HG03571 (cell line): ENCODE measurements around the gene ATP7B.
"Not testable (repeated sequence)": the region's sequence is repeated elsewhere in the genome, so short reads cannot be mapped to it uniquely, and the experiment has no call there.

Source experiments
- ATAC-seq: cut with Tn5 transposase; IDR thresholded peaks from one replicate; pipeline ENCODE4 v1.9.1; 2021; ENCODE audit not compliant: unreplicated experiment

The ATP7B gene

DNA sequence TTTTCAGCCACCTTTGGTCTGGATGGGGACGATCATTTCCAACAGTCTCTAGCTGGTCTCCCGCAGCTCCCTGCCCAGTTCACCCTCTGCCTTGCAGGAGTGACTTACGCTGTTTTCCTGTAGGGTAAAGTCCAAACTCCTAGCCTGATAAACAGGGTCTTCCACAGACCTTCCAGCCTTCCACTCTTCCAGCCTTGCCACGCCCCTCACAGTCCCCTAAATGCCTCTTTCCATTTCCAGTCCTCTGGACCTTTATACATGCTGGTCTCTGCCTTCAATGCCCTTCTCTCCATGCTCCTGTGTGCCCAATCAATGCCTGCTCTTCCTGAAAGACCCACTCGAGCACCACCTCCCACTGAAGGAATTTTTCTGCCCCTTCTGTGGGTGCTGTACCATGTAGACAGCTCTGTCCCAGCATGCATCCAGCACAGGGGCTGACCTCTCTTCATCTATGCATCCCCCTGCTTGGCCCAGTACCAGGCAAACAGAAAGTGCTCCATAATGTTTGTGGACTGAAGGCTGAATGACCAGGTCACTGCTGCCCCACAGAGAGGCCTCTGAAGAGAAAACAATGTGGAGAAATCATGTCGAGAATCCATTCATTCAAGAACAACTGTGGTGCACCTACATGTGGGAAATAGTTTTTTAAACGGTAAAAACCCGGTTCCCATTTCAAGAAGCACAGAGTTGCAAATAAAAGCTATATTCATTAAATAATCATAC lies 4.6 kb downstream of the ATP7B start:
- ATAC-seq, result no peak

DNA sequence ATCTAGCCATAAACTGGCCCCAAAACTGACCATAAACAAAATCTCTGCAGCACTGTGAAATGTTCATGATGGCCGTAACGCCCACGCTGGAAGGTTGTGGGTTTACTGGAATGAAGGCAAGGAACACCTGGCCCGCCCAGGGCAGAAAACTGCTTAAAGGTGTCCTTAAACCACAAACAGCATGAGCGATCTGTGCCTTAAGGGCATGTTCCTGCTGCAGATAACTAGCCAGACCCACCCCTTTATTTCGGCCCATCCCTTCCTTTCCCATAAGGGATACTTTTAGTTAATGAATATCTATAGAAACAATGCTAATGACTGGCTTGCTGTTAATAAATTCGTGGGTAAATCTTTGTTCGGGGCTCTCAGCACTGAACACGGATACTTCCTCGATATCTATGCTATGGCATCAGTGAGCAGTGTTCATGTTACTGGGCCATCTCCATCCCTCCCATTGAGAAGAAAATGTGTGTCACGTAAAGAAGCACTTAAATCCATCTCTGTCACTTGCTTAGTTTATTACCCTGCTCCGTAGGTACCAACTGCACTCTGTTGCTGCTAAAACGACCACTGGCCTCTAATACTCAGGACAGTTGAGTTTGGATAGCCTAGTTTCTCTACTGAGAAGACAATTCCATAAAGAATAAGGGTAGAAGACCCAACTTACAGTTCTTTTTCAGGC lies 5.3 kb downstream of the ATP7B start:
- no peak for ATAC-seq

GRCh38 chr13:52004511-52005170 lies 6.6 kb downstream of the ATP7B start:
- no peak for ATAC-seq

DNA sequence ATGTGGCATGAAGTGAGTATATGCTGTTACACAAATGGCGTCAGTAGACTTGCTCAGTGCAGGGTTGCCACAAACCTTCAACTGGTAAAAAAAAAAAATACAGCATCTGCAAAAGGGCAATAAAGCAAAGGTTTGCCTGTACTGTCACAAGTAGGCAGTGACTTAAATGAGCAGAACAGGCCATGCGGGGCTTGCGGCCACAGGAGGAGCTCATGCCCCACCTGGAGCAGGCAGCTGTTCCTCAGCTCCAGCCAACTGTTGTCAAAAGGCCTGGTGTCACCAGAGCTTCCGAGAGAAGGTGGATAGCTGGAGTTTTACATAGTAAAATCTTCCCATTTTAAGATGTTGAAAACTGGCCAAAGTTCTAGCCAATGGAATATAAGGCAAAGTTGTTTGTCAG lies 7.7 kb downstream of the ATP7B start:
- no peak for ATAC-seq

DNA sequence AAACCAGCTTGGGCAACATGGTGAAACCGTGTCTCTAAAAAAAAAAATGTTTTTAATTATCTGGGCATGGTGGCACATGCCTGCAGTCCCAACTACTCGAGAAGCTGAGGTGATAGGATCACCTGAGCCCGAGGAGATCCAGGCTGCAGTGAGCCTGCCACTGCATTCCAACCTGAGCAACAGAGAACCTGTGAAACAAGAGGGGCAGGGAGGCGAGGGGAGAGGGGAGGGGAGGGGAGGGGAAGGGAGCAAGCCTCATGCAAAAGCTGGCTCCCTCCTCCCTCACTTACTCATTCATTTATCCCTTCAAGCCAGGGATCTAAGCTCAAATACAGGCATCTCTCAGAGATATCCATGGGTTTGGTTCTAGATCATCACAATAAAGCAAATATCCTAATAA lies 8.9 kb downstream of the ATP7B start:
- no peak for ATAC-seq

DNA sequence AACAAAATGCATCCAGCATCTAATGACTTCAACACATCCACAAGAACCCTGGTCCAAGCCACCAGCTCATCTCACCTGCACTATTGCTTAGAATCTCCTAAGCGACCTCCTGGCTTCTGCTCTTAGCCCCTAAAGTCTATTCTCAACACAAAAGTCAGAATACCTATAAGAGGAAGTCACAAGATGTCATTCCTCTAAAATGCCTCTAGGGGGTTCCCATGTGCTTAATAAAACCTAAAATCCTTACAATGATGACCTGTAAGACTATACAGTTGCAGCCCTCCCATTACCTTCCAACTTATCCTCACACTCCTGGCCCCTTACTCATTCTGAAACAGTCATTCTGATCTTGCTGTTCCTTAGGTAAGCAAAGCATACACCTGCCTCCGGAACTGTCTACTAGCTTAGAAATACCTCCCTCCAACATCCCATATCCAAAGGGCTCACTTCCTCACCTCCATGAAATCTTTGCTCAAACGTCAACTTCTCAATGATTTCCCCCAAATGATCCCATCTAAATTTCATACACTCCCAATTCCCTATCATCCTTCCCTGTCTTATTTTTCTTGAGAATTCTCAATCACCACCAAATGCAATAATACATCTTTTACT lies 10.0 kb downstream of the ATP7B start:
- peak; percentile 85 for ATAC-seq

DNA sequence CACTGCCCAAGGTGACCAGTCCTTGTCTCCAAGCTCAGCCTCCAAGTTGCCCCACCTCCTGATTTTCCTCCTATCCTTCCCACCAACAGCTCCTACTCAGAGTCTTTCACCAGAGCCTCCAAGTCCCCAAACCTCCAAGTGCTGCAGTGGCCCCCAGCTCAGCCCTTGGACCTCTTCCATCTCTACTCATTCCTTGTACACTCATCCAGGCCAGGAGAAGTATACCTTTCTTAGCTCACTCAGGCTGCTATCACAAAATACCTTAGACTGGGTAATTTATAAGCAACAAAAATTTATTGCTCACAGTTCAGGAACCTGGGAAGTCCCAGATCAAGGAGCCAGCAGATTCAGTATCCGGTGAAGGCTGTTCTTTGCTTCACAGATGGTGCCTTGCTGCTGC lies 11.3 kb downstream of the ATP7B start:
- no peak for ATAC-seq

GRCh38 chr13:51999510-51999911 lies 11.7 kb downstream of the ATP7B start:
- no peak for ATAC-seq

DNA sequence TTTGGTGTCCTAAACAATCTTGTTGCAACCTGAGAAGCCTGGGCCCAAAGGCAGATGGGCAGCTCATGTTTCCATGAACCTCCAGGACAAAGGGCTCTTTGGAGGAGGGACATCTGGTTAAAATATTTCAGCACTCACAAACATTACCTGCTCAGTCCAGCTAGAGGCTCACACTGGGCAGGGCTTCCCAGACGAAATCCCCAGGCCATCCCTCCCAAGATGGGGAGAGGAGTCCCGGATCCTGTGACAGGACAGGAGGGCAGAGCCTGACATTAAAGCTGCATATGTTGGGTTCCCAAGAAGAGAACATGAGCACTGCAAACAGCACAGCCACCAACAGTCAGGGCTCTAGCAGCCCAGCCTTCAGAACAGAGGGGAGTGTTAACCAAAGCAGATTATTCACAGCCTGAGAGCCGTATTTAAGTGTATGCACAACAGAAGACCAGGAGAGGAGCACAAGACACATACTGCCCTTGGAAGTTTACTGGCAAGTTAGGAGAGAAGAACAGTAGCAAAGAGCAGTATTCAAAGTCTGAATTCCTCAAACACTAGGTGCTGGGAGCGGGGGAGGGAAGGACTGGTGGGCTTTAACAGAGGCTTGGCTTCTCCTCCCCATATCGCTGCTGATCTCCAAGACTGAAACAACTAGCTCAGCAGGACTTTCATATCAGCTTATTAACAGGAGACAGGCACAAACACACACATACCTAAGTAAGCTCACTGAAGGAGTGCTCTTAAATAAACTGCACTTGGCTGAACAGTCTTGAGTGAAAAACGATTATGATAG lies 12.3 kb downstream of the ATP7B start:
- no peak for ATAC-seq

DNA sequence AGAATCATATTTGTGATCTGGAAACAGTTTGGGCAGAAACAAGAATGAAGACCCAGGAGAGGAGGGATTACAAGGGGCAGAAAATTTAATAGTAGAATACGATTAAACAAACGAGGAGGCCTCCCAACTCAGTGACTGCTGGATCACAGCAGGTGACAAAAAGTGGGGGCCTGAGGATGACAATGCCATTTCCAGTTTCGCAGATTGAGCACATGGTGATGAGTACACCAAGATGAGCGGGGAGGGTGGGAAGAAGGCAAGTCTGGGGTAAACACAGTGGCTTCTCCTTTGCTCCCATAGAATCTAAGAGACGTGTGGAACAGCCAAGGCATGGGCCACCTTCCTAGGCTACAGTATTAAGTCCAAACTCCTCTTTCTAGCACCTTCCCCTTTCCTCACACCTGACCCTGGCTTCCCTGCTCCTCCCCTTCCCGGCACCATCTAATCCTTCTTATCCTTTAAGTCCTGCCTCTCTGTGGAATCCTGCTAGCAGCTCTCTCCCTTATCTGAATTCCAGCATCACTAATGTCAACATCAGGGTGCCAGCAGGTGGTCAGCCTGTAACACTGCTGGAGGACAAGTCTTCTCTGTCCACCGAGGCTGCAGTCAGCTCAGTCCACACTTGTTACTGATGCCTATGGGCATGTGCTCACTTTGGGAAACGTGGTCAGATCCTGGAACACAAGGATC lies 13.5 kb downstream of the ATP7B start:
- no peak for ATAC-seq

GRCh38 chr13:51997186-51997585 lies 14.1 kb downstream of the ATP7B start:
- no peak for ATAC-seq

DNA sequence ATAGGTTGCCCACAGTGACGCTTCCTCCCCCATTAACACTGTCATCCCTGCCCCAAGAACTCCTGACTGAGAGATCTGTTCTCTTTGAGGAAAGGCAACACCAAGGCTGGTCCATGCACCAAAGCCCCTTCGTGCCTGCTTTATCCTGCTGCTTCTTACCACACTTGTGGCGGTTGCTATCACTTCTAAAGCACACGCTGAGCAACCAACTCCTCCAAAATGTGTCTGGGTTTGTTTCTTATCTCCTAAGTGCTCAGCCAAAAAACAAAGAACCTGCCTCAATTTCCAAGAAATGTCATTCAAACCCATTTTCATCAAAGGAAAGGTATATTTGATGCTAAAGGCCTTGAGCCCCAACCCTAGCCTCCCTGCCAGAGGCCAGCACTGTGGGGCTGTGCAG lies 14.6 kb downstream of the ATP7B start:
- no peak for ATAC-seq

DNA sequence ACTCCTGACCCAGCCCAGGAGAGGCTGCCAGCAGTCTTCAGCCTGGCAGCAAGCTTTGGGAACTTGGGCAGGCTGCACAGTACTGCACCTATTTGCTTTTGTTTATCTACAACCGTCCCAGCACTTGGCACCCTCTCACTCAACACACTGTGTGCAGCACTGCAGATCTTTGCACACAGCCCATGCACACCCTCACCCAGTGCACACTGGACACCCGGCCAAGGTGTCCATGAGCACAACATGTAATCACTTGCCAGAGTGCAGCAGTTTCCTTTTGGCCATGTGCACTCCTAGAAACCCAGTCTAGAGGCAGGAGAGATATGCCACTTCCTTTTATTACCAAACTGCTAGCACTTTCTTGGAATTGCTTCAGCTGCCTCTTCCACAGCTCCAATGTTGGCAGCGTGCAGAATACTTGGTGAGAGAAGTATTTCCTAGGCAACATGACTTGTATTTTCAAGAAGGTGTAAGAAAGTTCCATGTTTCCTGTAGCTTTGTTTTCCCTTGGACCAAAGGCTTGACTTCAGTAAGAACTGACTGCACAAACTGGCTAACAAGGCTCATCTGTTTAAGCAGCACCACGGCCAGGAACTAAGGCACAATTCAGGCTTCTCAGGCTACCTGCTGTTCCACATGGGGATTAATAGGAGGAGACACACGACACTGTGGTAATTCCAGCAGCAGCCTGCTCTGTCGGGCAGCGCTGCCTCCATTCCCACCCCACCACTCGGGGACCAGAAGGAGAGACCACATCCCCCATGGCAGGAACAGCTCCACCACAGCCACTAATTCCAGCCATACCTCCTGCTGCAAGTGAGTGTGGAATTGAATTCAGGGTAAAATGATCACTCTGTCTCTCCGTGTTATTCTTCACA lies 15.3 kb downstream of the ATP7B start:
- ATAC-seq, result no peak

DNA sequence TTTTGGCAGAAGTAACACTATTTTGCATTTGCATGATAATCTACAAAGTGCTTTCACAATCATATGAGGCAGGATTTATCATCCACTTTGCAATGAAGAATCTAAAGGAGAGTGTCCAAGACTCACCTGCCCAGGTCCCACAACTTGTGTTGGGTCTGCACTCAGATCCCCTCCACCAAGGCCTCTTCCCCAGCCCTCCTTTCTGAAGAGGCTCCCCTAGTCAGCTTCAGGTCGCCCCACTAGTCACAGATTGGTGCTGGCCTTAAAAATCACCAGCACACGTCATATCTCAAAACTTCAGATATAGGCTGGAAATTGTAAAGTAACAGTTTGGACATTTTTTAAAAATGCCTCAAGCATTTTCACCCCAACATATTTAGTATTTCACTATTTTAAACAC lies 17.5 kb downstream of the ATP7B start:
- ATAC-seq, result no peak

DNA sequence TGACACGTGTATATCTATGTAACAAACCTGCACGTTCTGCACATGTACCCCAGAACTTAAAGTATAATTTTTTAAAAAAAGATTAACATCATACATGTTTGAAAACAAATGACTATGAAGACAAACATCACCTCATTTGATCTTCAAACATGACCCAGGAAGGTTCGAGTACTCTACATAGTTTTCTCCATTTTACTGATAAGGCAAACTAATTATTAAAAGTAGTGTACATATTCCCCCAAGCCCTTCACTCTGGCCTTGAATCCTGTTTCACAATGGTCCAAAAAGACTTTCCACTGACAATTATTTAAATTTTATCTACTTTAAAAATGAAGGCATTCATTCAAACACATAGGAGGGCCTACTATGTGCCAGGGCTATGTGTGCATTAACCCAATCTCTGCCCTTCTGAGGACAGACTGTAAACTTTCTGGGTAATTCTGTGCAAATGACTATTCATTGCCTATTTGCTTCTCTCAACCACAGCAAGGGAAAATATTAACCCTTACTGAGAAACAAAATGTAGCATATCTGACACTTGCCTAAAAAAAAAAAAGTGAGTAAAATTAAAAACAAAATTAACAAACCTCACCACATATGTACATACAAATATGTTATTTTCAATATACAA lies 22.1 kb downstream of the ATP7B start:
- ATAC-seq, result no peak

- ATAC-seq, result not testable (repeated sequence)
Measured at GRCh38 chr13:51984904-51985303, 26.3 kb downstream of the ATP7B start.

GRCh38 chr13:51983292-51983691 lies 28.0 kb downstream of the ATP7B start:
- ATAC-seq, result not testable (repeated sequence)

DNA sequence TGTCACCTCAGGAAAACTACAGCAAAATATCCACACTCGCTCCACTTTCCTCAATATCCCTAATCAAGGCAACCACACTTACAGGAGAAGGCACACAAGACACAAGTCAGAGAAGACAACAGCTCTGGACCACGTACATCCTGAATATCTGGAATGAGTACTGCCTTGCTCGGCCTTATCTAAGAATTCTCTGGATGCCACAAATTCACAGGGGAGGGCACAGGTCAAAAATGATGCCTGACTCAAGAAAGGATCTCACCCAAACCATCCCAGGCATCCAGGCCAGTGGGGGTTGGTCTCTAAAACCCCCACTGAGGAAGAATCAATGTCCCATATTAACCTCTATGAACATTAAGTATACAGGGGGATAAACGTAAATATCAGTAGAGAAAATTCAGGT lies 29.9 kb downstream of the ATP7B start:
- ATAC-seq, result no peak

DNA sequence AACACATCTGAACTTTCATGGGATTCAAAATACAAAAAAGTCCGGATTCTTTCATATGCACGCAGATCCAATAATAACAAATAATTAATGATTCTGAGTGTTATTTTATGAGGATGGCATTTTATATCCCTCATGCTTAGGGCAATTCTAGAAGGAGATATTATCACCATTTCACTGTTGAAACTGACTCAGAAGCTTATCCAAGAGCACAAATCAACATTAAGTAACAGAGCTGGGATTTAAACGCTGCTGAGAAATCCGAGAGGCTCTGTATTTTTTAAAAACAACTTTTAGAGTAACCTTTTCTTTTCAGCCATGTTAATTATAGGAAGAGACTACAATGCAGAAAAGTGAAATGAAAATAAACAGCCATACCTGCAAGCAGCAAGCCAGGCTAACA lies 30.3 kb downstream of the ATP7B start:
- no peak for ATAC-seq
